Pulmonary artery endothelial cell (primary cell): Measurements from ENCODE around the gene GABBR1. TPM values are rescaled to one million over a fixed set of nuclear protein-coding genes. Genes with fewer than 3 reads are reported as not detected.

ENCODE experiments used
- DNase-seq: peaks from one replicate; pipeline ENCODE4 v3.0.0-alpha.2; 2011; ENCODE audit warnings: low read depth, low spot score
- total RNA-seq: library from RNA; depleted of rRNA; stranded (reverse); fragments of >200 nt; gene quantifications from 2 replicates; pipeline ENCODE4 v1.2.3, GENCODE V29; 2014

GABBR1 gene
- total RNA-seq, 1 donor from 2014 or later, result 8.8 TPM

DNA sequence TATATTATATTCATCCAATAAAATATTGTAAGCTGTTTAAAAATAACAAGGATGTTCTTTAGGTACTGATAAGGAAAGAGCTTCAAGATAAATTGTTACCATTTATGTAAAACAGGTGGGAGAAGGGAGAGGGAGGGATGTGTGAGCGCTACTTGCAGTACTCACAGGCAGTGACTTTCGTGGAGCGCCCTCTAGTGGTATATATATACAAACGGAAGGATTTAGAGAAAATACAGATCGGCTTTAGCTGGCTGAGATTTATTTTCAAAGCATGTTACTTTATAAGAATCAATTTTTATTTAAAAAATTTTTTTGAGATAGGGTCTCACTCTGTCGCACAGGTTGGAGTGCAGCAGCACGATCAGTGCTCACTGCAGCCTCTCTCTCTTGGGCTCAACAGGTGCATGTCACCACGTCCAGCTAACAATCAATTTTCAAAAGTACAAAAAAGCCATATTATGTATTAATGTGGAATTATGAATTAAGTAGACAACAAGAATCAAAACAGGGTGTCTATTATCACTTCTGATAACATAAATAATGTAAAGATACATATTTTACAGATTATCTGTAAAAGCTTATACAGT, 20.6 kb upstream of the GABBR1 start:
- DNase-seq, result peak; percentile 45

DNA sequence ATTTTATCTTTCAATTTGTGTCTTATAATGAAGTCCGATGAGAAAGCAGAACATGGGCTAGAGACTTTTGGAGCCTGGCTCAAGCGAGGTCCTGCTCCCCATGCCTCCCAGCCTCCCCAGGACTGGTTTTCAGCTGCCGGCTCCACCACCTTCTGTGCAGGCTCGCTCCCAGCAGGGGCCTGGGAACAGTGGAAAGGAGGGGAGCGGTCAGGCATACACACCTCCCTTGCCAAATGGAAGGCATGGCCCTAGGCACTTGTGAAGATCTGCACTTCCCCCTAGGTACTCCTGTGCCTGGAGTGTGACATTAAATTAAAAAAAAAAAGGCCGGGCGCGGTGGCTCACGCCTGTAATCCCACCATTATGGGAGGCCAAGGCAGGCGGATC, 19.2 kb upstream of the GABBR1 start:
- no peak for DNase-seq

DNA sequence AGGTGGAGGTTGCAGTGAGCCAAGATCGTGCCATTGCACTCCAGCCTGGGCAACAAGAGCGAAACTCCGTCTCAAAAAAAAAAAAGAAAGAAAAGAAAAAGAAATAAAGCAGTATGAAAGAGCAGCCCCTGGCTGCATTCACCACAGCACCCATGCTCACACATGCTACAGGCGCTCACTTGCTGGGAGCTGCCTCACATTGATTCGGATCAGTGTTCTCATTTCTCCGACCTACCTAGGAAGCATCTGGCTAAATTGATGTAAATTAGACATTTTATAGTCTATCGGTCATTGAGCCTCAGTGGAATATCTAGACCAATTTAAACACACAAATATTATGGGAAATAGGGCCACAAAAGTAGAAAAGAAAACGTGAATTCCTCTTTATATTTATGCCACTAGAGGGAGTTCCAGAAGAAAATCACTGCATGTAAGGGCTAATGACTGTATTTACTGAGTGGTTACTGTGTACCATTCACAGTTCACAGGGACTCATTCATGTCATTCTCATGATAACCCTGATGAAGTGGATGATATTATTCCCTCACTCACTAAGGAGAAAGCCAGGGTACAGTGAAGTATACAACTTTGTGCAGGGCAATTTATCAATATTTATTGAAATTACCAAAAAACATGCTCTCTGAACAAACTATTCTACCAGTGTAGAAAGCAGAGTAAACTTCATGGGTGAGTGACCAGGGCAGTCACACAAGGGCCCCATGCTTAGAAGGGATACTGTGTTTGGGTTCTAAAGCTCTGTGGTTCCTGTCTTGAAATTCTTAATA, 18.6 kb upstream of the GABBR1 start:
- DNase-seq, result no peak

DNA sequence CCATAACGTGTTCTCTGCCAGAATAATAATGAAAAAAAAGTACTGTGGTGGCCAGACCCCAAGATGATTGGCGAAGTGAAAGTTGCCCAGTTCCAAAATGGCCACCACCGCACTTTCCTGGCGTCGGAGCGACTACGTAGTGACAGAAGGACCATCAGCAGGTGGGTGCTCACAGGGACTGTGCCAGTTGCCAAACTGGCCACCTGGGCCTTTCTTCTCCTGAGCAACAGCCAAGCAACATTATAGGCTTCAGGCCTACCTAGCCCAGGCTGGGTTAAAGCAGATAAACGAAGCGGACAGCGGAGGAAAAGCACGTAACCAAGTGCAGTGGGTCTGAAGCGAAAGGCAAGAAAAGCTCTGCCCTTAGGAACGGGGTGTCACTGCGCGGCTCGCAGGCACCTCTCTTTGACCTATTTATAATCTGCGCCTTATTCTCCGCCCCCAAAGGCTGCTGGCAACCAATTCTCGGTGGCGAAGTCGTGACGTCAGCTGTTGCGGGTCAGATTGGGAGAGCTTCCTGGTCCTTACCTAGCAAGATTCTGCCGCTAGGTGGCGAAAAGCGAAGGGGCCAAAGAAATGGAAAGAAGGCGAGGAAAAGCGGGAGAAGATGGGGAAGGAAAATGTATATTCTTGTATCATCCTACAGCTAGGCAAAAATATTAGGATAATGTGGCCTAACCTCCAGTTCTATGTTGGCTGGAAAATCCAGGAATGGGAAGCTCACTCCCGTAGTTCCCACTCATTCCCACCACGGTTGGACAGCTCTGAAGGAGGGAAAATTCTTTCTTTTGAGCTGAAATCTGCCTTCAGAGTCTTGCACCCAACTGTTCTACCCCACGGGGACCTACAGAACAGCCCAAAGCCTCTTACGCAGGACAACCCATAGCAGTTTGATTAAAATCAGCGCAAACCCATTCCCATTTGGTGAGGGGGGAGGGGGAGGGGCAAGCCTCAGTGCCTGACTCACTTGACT, 17.0 kb upstream of the GABBR1 start:
- peak; percentile 88 for DNase-seq

DNA sequence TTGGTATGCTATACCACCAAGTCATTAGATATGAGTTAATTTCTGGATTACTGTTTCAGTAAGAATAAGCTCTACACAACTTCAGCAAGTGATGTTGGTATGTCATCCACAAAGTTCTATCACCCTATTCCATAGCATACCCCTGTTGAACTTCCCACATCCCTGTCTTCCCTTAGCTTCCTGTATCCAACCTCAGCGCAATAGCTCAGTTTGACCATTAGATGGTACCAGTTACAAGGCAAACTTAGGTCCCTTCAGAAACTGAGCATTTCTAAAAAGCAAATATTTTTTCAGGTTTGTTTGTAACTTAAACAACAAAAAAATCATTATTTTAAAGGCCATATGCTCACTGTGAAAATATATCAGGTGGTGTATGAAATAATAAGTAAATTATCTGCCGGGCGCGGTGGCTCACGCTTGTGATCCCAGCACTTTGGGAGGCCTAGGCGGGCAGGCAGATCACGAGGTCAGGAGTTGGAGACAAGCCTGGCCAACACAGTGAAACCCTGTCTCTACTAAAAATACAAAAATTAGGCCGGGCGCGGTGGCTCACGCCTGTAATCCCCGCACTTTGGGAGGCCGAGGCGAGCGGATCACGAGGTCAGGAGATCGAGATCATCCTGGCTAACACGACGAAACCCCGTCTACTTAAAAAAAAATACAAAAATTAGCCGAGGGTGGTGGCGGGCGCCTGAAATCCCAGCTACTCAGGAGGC, 15.1 kb upstream of the GABBR1 start:
- DNase-seq, result no peak

DNA sequence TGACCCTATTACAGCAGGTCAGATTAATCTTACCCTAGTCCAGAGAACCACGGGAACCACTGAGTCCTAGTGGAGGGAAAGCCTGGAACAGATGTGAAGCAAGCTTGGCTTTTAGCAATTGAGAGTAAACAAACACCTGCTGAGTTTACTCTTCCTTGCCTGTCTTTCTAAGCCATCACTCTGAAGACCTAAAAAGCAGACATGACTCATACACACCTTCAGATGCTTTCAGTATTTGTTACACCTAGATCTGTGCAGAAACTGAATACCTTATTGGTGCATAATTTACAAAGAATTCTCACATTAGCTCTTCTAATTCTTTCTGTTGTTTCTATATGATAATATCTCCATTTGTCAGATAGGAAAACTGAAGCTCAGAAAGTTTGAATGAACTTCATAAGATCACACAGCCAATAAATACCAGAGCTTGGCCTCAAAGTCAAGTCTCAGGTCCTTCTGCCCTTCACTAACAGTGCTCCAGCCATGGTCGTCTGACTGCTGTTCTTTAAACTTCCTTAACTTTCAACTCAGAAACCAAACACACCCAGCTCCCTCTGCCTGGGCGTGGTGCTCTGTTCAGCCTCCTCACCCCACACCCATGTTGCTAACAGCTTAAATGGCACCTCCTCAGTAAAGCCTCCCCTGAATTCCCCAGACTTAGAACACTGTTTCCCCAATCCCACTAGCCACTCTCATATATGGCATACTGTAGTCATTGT, 8.6 kb upstream of the GABBR1 start:
- no peak for DNase-seq

DNA sequence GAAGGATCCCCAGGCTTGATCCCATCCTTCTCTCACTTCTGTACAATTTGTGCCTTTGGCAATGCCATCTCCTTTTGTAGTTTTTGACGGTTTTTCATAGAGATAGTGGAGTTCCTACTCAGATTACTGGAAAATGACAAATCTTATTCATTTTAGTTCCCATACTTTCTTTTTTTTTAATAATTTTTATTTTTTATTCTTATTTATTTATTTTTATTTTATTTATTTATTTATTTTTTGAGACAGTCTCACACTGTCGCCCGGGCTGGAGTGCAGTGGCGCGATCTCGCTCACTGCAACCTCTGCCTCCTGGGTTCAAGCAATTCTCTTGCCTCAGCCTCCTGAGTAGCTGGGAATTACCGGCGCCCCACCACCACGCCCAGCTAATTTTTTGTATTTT, 4.3 kb upstream of the GABBR1 start:
- no peak for DNase-seq

DNA sequence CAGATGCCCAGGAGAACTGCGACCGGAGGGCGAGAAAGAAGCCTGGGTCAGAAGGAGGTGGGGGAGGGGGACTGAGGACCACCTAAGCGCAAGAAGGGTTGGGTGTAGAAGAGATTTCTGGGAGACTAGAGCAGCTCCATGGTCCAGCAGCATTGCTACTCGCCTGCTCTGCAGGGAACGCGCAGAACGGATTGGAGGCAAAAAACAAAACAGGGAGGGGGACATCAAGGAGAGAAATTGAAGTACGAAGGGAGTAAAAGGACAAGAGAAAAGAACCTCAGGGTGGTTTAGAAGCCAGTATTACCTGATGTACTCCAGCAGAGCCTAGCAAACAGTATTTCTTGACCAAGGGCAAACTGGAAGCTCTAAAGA, 537 bp upstream of the GABBR1 start:
- no peak for DNase-seq

DNA sequence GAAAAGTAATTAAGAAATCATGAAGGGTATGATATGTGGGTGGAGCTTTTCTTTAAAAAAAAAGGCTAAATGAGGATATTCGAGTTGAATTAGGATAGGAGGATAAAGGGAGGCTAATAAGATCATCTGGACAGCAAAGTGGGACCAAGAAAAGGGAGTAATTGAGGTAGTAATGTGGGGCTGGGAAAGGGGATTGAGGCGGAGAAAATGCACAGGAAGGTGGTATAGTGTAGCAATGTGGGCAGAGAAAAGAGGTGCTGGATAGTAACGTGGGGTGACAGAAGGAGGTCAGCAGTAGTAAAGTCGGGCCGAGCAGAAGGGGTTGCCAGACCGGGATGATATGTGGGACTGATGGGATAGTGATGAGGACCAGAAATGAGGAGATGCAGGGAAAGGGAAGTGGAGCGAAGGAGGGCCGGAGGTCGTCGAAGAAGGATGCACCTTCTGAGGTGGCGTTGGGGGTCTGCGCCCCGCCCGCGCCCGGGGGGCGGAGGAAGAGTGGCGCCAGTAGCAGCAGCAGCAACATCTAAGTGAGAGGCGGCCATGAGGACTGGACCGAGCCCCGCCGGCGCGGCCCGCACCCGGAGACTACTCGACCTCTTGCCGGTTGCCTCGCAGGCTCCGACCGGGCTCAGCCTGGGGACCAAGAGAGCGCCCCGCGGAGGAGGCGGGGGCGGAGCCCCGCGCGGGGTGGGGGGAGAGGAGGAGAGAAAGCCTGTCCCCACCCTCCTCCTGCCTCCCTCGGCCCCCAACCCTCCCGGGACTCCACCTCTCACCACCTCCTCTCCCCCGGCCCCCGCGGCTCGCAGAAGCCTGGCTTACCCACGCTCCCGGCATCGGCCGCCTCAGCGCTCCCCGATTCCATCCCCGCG, 887 bp downstream of the GABBR1 start:
- no peak for DNase-seq

DNA sequence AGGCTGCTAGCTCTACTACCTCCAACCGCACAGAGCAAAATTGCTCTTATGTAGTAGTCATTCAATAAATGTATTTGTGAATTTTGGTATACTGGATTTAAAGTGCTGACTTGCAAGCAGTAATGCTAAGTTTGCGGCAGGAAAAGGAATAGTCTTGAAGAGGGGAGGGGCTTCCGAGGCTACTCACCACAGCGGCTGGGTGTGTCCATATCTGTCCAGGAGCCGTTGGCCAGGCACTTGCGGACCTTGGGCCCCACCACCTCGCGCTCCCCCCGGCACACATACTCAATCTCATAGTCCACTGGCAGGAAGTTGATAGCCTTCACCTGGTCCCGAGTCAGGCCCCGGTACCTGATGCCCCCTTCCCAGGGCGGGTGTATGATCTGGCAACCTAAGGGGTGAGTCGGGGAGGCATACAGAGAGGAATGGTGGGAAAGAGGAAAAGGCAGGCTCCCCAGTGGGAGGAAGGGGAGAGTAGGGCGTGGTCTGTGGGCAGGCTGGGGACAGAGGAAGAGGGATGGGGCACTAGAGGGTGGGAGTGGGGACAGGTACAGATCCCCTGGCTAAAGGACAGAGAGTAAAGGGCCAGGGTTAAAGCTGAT, 1.7 kb downstream of the GABBR1 start:
- DNase-seq, result no peak

DNA sequence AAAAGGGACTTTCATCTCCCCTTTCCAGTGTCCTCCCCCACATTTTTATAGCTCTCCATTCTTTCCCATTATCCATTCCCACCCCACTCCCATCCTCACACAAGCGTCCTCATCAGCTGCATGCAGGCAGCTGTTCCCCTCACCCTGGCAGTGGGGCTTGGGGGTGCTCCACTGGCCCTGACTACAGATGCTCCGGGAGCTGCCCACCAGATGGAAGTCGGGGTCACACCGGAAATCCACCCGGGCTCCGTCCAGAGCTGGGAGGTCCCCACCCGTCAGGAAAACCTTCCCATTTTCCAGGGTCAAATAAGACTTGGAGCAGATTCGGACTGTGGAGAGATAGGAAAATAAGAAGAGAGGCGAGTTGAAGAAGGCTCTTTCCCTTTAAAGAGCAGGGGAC, 2.7 kb downstream of the GABBR1 start:
- no peak for DNase-seq

DNA sequence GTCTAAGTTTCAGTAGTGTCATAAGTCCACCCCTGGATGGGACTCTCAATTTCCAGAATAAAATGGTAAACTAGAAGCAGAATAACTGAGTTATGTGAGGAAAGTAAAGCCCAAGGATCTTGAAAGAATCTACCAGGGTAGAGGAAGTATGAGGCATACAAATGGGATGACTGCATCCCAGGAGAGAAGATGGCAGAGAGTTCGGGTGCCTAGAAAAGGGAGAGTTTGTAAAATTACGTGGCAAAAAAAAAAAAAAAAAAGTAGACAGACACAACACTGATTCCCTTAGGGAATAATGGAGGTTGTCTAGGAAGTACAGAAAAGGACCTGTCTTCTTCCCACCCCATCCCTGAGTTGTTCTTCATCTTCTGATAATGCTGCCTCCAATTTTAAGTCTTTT, 3.4 kb downstream of the GABBR1 start:
- DNase-seq, result no peak

DNA sequence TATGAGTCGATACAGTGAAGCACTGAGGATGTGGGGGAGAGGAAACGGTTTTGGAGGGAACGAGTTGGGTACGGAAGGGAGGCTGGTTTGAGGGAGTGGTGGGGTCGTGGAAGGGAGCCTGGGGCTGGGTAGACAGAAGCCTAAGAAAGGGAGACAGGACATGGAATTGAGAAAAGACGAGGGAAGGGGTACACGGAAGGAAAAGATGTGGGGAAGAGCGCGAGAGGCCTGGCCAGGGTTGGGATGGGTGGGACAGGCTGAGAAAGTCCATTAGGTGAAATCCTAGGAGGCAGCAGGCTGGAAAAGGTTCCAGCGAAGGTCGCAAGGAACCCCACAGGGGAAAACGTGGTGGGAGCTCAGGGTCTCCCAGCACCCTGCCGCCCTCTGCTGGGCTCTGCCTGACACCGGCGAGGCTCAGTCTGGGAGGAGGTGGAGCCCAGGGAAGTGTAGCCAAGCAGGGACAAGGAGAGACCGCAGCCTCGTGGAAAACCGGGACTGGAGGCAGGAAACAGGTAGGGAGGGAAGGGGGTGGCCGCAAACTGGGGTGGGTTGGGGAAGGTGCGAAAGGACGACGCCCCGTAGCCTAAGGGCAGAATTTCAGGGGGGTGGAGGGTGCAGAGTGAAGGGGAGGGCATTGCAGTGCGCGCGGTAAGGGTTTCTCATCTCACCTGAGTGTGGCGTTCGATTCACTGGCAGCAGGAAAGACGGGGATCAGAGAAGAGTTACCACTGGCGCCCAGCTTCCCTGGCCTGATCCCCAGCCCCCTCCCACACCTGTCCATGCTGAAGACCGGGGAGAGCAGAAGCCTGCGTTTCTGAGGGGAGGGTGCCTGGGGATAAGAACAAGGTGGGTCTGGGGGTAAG, 4.3 kb downstream of the GABBR1 start:
- DNase-seq, result no peak

DNA sequence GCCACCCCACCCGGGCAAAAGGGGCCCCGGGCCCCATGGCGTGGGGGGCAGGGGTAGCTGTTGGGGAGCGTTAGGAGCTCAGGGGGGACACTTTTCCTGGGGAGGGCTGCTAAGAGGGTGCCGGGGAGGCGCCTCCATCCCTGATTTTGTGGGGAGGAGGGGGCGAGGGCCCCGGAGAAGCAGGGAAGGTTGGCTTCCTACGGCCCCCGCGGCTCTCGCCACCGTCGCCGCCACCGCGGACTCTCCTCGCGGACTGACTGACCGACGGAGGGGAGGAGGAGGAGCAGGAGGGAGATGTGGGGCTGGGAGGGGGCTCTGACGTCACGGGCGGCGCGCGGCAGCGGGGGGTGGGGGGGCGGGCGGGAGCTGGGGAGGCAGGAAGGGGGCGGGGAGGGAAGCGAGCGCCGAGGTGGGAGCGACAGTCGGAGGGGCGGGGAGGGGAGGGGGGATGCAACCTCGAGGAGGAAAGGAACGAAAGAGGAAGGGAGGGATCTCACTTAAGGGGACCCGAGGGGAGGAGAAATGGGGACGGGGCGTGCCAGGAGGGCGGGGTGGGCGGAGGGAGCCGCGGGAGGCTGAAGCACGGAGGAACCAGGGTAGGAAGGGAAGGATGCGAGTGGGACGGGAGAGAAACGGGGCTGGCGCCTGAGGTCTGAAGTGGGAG, 5.1 kb downstream of the GABBR1 start:
- DNase-seq, result peak; percentile 48

DNA sequence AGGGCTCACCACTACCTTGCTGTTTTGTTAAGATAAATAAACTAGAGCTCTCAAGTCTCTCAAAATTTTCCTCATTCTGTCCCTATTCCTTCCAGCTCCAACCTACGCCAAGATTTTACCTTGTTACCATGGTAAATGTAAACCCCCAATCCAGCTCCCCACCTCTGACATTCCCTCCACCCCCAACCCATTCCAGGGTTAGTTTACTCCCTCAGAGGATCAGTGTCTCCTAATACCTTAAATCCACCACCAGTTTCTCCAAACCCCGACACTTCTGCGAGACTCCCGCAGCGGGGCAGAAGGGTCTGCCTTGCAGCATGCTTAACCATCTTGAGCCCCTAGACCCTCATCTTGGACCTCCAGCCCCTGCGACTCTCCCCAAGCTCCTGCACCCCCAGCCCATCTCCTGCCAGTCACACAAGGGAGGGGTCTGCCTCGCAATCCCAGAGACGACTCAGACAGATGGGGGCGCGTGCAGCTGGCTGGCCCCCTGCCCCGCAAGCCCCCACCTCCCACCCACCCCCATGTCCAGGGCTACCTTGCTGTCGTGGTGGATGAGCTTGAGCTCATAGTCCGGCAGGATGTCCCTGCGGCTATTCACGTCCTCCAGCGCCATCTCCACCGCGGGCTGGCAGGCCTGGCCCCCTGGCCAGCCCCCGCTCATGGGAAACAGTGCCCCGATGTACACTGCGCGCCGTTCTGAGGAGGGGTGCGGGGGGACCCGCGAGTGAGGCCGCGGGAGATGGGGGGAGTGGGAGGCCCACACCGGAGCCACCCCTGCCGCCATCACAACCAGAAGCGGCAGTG, 5.8 kb downstream of the GABBR1 start:
- DNase-seq, result no peak

DNA sequence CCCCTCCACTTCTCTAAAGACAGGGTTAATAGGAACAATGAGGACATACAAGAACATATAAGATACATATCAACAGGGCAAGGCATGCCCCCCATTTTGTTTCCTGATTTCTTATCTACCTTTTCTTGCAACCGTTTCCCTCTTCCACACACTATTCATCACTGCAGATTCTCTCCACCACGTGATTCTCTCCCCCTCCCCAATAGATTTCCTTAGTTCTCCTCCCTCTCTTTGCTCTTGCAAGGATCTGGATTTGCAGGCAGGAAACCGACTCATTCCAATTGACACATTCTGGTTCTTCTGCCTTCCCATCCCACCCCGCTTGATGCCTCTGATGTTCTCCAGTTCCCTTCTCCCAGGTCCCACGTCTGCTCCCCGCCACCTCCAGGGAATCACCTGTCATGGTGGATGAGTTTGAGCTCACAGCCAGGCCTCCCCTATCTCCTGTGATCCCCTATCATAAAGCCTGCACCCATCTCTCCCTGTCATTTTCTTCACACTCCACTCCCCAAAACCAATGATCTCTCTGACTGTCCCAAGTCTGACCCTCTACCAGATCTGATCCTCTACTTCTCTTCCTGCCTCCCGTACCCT, 7.5 kb downstream of the GABBR1 start:
- DNase-seq, result no peak

DNA sequence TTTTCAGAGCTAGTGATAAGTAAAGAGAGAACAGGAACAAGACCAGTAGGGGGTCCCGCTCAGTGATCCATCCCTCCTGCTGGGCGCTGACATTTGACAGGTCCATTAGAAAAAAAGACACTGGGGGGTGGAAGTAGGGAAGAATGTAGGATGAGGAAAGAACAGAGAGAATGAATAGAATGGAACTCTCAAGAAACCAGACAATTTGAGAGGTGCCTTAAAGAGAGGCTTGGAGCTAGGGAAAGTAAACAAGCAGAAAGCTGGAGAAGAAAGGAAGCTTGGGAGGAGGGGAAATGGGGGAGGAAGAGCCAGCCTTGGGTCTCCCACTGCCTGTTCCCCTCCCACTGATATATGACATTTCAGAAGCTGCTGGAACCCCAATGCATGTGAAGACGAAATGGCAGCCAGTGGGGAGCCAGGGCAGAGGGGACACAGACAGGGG, 8.4 kb downstream of the GABBR1 start:
- DNase-seq, result no peak
